Suppressor macrophage treated with lipopolysaccharide for 4 hours (primary cell): ENCODE measurements around the gene TBL3.
A peak's percentile ranks its signal among the peaks of the same experiment; 100 is the strongest.

Experiments used
- DNase-seq: peaks from one replicate; pipeline ENCODE4 v3.0.0-alpha.2; 2020

The TBL3 gene

DNA sequence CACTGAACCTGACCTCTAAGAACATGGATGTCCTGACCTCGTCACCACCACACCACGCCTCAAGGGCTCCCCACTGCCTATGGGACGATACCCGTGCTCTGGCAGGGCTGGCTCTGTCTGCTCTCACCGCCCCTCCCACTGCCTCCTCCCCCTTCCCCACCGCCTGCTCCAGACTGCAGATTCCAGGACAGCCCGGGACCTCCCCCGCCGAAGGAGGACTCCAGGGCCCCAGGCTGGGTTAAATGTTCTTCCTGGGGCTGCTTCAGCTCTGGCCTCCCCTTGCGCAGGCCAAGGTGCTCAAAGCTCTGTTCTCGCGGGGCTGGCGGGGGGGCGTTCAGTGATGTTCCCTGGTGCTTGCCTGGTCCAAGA is 50.9 kb downstream of the TBL3 start:
- DNase-seq, result no peak

DNA sequence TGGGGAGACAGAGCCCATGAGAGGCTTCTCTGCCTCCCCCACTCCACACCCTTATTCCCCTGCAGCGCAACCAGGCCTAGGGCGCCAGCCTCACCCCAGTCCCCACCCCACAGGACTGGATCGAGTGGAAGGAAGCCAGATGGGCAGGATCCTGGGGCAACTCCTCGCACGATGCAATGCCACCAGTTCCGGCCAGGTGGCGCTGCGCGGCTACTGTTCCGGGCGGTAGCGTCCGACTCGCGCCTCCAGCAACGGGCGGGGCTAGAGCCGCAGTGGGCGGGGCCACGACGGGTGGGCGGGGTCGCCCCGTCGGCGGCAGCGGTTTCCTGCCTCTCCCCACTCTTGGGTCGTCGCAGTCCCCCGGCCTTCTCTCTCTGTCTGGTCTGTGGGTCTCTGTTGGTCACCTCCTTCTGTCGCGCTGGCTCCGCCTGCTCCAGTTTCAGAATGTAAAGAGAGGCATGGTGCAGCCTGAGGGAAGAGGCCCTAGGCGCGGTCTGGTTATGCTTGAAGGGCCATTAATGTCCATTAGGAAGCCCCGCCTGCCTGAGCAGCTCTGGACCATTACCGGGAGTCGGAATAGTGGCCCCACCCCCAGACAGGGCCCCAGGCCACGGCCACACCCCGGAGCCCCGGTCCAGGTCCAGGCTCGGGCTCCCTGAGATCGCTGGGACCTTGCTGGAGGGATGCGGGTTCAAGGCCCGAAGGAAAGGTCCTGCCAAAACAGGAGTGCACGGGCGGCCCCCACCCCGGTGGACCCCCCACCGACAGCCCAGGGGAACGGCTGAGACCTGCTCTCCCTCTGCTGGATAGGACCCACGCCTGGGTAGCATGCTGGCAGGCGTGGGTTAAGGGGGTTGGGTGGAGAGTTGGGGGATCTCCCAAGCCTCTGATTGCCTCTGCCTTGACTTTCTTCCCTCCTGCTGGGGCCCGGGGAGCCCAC is 51.5 kb downstream of the TBL3 start:
- DNase-seq, result peak; percentile 96

DNA sequence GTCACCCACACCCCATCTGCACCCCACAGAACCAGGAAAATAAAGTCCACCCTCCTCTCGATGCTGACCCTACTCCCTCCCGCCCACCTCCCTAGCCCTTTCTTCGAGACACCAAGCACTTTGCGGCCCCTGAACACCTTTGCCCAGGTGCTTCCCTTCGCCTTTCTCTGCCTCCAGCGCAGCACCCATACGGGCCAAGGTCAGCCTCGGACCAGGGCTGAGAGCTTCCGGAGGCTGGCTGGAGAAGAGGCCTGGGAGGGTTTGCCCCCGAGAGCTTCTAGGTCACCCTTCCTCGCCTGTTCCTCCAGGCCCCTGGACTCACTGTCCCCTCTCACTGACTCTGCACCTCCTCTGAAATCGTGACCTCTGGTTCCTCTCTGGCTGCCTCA is 52.2 kb downstream of the TBL3 start:
- DNase-seq, result no peak

DNA sequence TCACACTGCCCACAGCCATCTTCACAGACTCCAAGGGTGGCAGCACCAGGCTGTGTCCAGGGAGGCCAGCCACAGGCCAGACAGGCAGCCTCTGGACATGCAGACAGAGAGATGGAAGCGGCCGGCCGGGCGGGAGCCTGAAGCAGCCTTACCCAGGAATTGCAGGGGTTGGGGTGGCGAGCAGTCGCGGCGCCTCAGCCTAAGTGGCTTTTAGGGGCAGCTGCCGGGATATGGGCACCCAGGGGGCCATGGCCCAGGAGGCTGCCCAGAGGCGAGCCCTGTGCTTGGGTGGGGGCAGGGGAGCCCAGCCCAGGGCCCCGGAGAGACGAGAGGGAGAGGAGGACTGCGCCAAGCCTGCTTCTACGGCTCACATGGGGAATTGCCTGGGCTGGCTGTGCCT is 53.4 kb downstream of the TBL3 start:
- DNase-seq, result no peak

DNA sequence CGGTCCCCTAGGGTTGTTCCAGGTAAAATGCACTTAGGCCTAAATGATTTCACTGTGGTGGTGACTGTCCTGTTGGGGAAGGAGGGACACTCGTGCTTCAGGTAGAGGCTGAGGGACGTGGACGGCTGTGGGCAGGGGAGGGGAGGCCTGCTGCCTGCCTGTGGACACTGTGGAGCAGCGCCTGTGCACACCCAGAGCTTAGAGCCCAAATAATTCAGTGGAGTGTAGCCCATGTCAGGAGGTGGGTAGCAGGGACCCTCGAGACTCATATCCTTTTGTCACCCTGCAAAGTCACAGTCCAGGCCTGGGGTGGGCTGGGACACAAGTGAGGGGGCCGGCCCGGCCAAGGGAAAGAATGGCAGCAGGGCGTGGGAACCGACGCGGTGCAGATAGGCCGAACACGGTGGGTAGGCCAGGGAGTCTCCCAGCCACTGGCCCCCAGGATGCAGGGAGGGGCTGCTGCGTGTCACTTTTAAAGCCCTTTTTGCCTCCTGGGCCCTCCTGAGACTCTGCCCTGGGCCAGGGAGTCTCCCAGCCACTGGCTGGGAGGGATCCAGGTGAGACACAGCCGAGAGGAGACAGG is 54.1 kb downstream of the TBL3 start:
- no peak for DNase-seq

DNA sequence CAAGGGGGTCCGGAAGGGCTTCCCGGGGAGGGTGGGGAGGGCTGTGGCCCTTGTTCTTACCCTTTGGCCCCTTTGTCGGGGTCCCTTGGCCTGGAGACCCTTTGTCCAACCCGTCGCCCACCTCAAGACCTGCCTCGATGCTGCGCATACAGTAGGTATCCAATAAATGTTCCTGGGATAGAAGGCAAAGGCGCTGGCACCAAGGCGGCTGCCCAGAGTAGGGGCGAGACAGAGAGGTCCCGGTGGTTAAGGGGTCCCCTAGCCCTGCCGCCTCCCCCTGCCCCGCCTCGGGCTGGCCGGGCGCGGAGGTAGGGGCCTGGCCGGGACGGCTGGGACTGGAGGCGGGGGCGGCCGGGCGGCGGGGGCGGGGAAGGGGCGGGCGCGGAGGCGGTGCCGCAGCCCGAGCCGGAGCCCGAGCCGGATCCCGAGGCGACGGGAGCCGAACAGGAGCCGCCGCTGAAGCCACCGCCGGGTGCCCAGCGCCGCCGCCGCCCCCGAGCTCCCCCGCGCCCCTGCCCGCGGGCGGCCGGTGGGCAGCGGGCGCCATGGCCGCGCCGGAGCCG is 54.7 kb downstream of the TBL3 start, which contains the start of gene NHERF2:
TSS of gene NHERF2 (plus strand) at position 442 of the 563 bp plus-strand sequence. CDS start at position 546, 104 bp downstream.
- peak; percentile 39 for DNase-seq

DNA sequence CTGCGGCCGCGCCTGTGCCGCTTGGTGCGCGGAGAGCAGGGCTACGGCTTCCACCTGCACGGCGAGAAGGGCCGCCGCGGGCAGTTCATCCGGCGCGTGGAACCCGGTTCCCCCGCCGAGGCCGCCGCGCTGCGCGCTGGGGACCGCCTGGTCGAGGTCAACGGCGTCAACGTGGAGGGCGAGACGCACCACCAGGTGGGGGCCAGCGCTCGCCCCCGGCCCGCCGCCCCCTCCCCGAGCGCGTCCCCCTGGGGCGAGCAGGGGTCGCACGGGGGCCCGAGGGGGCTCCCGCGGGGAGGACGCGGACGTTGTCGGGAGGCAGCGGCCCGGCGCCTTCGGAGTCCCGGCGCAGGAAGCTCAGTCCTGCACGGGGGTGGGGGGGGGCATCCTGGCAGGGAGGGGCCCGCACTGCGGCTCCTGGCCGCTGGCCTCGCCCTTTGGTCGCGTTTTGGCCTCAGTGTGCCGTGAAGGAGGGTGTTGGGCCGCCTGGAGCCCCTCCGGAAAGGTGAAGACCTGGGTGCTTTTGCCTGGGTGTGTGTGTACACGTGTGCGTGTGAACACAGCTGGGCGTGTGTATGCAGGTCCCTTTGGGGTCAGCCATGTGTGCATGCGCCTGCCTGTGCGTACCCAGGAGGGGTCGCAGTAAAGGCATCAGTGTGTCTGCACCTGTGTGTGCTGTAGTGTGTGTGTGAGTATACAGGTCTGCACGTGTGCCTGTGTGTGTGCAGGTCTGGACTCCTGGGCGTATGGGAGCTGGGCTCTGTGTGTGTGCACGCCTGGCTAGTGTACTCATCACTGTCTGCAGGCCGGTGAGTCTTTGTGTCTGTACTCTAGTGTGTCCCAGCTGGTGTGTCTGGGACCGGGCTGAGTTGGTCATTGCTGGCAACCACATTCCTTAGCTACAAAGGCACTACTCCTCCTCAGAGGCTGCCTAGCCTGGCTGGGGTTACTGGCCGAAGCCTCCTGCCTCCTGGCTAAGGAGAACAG is 55.5 kb downstream of the TBL3 start:
- no peak for DNase-seq

DNA sequence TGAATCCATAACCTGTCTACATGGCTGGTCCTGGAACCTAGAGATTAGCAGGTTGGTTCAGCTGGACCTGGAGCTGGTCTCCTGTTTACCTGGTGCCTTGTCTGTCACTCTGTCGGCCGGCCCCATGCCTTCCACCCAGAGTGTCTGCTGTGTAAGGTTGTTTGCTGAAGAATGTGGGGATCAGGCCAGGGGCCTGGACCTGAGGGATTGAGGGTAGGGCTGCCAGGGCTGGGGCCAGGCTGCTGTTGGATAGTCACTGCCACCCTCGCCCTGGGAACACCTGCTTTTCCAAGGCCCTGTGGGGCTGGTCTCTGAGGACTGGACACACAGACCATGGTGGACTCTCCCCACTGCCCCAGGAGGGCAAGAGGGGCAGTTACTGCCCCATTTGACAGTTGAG is 56.3 kb downstream of the TBL3 start:
- DNase-seq, result no peak

DNA sequence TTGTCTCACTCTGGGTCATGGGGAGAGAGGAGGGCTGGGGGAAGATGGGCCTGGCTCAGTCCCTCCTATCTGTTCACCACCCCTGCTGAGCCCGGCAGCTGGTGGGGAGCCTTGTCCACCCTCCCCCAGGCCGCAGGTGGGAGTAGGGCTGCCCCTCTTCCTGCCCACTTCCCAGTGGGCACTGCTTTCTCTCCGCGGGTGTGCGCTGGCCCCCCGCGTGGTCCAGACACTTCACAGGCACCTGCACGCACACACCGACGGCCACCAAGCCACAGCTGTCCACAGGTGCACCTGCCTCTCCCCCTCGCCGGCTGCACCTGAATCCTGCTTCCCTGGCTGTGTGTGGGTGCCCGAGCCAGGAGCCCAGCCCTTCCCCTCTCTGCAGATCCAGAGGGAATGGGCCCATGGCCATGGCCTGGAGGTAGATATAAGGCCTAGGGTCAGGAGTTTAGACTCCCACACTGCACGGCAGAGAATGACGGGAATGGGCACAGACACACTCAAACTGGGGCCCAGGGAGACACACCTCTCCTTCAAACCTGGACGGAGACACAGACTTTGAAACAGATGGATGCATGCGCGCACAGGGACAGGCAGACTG is 56.9 kb downstream of the TBL3 start:
- DNase-seq, result no peak

DNA sequence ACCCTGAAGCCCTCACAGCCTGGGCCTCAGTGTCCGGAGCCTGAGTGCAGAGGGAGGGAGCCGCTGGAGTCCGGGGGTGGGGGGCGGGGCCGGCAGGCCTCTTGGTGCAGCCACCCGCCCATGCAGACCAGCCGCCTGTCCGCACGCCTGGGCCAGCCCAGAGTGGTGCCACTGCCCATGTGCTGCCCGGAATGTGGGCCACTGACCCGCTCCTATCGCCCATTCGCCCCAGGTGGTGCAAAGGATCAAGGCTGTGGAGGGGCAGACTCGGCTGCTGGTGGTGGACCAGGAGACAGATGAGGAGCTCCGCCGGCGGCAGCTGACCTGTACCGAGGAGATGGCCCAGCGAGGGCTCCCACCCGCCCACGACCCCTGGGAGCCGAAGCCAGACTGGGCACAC is 57.5 kb downstream of the TBL3 start:
- no peak for DNase-seq

DNA sequence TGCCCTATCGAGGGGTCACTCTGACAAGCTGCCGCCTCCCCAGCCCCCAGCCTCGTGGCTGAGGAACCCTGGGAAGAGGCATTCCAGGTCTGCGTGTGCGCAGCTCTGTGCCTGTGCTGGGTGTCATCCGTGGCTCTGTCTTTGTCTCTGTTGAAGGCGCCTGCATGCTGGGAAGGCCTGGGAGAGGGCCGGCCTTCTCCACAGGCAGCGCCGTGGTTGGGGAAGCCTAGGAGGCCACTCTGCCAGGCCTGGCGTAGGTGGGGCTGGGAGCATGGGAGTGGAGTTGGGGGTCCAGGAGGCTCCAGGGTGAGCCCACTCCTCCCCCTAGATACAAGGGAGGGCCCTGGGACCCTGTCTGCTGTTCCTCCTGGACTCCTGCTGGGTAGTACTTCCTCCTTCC is 58.2 kb downstream of the TBL3 start:
- no peak for DNase-seq

DNA sequence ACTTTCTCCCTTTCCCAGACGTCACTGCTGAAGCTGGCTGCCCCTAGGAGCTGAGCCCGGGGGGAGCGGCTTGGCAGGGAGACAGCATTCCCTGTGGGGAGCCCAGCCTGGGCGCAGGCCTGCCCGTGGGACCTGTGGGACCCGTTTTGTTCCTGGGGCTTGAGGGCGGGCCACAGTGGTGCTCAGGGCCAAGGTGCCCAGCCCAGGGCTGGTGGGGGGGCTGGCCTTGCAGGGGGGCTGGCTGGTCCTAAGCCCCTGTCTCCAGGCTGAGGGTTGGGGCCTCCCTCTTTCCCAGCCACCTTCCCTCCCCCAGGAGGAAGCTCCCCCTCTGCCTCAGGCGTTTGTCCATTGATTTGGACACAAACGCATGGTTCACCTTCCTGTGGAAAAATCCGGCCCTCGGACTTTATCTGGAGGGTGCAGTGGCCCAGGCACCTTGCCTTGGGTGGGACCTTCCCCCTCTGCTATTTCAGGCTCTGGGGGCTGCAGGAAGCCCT is 59.3 kb downstream of the TBL3 start:
- no peak for DNase-seq
